ENCODE measurements around the gene NRG3.

- TF ChIP-seq CTCF (IDR thresholded peaks at IDR 0.05), result no peak
- TF ChIP-seq POLR2A (IDR thresholded peaks at IDR 0.05), result no peak
- TF ChIP-seq EP300 (IDR thresholded peaks at IDR 0.05), result no peak
These were observed 36.0 kb upstream of the NRG3 start for GRCh38 chr10:81838950-81839349.

Measured in tibial nerve (tissue), 4 donors.